Psoas muscle (tissue), 8 donors: Measurements from ENCODE around the gene ARL15. TPM values are rescaled to one million over a fixed set of nuclear protein-coding genes. Genes with fewer than 3 reads are reported as not detected.

ENCODE experiments used
- ATAC-seq, 4 donors: fragments of 200-7000 bp; cut with Tn5 transposase; one replicate each; pipeline ENCODE4 v1.9.1; 2020; ENCODE audit warnings: moderate library complexity in 3 of 4, mild to moderate bottlenecking in 2 of 4
- DNase-seq, 2 donors: peaks; one replicate each; pipeline ENCODE4 v3.0.0-alpha.2; 2020
- H3K27ac ChIP-seq: fragments of 200-600 bp; one replicate; pipeline ENCODE4 v1.8.0; 2022
- H3K27me3 ChIP-seq, 3 donors: fragments of 200-600 bp in 1 of 3; one replicate each; pipeline versions ENCODE4 v1.6.1 to v1.8.0; 2013 to 2022; ENCODE audit warnings: low read length in 2 of 3, mild to moderate bottlenecking in 2 of 3, moderate library complexity in 1 of 3; ENCODE audit not compliant: insufficient read depth in 3 of 3
- H3K36me3 ChIP-seq, 2 donors: fragments of 200-600 bp in 1 of 2; one replicate each; pipeline versions ENCODE4 v1.6.1 to v1.8.0; 2013 to 2022; ENCODE audit warnings: low read depth in 1 of 2, mild to moderate bottlenecking in 1 of 2, moderate library complexity in 1 of 2; ENCODE audit not compliant: insufficient read depth in 1 of 2
- H3K4me1 ChIP-seq: fragments of 200-600 bp; one replicate; pipeline ENCODE4 v1.8.0; 2022
- H3K4me3 ChIP-seq: fragments of 200-600 bp; one replicate; pipeline ENCODE4 v1.8.0; 2022; ENCODE audit warnings: mild to moderate bottlenecking
- H3K9me3 ChIP-seq: fragments of 200-600 bp; one replicate; pipeline ENCODE4 v1.8.0; 2022
- WGBS, 3 donors: extraction: QIAGEN DNeasy Blood & Tissue Kit; methylation state at CpG; one replicate each; pipeline versions ENCODE4 v1.1.6 to v1.1.7; 2013; 5-methylcytosine and 5-hydroxymethylcytosine counted together
- intact Hi-C, 2 donors: fragments of 100-400 bp; cut with DNase I; formaldehyde crosslinking; loops; one replicate each; pipeline versions ENCODE4 v1.11.0 to v1.14.2; 2022
- polyA plus RNA-seq, 3 donors: library from polyadenylated mRNA; stranded (reverse); fragments of 200-250 nt; gene quantifications; one replicate each; pipeline ENCODE4 v1.2.3, GENCODE V29; 2013
- total RNA-seq, 4 donors: library from RNA; stranded (reverse); fragmentation: NEBNext Ultra II Directional in 2 of 4; extraction: Animal tissue kit (Norgen Biotek cat#: 25700) in 2 of 4; gene quantifications; one replicate each; pipeline versions ENCODE4 v1.2.1 to v1.2.4, GENCODE V29; 2021 to 2023
- TF ChIP-seq, protein P1 (sequence below): fragments of 200-600 bp; IDR thresholded peaks from one replicate; pipeline ENCODE4 v1.8.0; 2022; ENCODE audit warnings: antibody characterized with exemption
- donor health status: healthy with polysubstance abuse.
- donor health status: DM: no; HTN: no; CAD: no; lungs with moderate emphysema.
- donor health status: Bipolar disorder and iron deficiency.
- donor health status: healthy.
- donor health status: DM: yes; HTN: yes; CAD: no.
- donor health status: DM: no; HTN: no; CAD: no.
- donor health status: DM: no; HTN: no; CAD: no.
- donor health status: DM: yes; HTN: yes; CAD: no.

The ARL15 gene
- total and polyA plus RNA-seq, 7 donors, result 2.5 to 8.9 (median 4.6) TPM

DNA sequence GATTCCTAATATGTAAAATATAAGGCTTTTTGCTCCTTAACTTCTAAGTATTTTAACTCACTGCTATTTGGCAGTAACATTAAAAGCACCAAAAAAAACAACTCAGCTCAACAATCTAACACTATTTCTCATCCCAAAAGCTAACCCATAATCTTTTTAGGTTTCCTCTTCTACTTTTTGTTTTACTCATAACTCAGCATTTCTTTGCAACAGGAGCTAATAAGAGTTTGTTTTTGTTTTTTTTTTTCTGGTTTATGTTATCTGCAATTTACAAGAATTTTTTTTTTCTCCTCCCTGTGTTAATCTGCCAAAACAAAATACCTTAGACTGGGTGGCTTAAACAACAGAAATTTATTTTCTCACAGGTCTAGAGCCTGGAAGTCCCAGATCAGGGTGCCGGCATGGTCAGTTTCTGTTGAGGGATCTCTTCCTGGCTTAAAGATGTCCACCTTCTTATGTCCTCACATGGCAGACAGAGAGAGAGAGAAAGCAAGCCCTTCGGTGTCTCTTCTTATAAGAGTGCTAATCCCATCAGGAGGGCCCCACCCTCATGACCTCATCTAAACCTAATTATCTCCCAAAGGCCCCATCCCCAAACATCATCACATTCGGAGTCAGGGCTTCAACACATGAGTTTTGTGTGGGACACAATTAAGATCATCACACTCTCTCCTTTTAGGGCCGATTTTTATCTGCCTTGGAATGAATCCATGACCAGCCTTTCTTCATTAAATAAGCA lies 31.2 kb downstream of the ARL15 start:
- TF ChIP-seq, protein P1, sequence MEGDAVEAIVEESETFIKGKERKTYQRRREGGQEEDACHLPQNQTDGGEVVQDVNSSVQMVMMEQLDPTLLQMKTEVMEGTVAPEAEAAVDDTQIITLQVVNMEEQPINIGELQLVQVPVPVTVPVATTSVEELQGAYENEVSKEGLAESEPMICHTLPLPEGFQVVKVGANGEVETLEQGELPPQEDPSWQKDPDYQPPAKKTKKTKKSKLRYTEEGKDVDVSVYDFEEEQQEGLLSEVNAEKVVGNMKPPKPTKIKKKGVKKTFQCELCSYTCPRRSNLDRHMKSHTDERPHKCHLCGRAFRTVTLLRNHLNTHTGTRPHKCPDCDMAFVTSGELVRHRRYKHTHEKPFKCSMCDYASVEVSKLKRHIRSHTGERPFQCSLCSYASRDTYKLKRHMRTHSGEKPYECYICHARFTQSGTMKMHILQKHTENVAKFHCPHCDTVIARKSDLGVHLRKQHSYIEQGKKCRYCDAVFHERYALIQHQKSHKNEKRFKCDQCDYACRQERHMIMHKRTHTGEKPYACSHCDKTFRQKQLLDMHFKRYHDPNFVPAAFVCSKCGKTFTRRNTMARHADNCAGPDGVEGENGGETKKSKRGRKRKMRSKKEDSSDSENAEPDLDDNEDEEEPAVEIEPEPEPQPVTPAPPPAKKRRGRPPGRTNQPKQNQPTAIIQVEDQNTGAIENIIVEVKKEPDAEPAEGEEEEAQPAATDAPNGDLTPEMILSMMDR, result no peak

DNA sequence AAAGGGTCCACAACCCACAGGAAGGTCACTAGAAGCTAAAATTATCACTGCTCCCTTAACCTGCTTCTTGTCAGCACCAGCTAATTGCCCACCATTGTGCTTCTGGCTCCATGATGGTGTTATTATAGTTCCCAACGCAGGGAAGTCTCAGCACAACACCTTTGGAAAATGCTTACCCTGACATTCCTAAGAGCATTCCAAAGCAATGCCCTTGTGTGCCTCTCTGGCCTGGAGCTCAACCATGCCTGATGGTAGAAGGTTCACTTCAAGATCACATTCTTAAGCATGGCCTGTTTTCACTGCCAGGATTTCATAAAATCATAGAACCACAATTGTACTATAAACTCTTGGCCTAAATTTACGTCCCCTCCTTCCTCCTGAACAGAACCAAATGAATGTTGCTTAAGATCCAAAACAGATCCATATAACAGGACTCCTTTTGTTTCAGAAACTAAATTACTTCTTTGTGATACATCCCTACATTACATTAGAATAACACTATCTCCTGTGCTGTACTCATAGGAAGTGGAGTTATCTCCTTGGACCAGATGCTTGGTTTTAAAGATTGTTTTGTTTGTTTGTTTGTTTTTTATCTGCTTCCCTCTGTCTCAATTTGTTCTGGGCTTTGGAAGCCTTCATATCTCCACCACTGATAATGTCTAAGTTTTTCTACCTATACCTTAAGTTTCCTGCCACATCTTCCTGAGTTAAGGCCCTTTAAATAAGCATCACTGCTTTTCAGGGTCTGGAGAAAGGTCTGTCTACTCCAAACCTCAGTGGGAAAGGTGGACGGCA lies 32.1 kb downstream of the ARL15 start:
- 51 to 70% (median 70%) methylated on average over 3 of the region's 3 CpGs for WGBS, 3 donors
- H3K36me3 ChIP-seq, result no peaks in the 10 kb centered on the region
- H3K4me1 ChIP-seq, result no peaks in the 10 kb centered on the region
- TF ChIP-seq, protein P1, result no peak
- H3K9me3 ChIP-seq, result peaks cover 3% of the 10 kb centered on the region
- H3K4me3 ChIP-seq, result no peak overlapping the region
- intact Hi-C loops, result no loop called here
- DNase-seq, result no peak
- ATAC-seq, result no peak
- H3K27ac ChIP-seq, result no peak overlapping the region
- H3K27me3 ChIP-seq, result no peaks in the 10 kb centered on the region

More for the DNA sequence above, 31.2 kb downstream of the ARL15 start:
- 79 to 80% (median 79%) methylated on average over 4 of the region's 4 CpGs for WGBS, 3 donors
- DNase-seq, result no peak
- H3K27me3 ChIP-seq, result no peaks in the 10 kb centered on the region
- no peaks in the 10 kb centered on the region for H3K4me1 ChIP-seq
- H3K36me3 ChIP-seq, result no peaks in the 10 kb centered on the region
- H3K9me3 ChIP-seq, result peaks cover 3% of the 10 kb centered on the region
- H3K4me3 ChIP-seq, result no peak overlapping the region
- no peak for ATAC-seq
- no peak overlapping the region for H3K27ac ChIP-seq
- intact Hi-C loops, result no loop called here

- Histone ChIP-seq H3K27me3 (no peaks in the 10 kb centered on the region), H3K9me3 (peaks cover 3% of the 10 kb centered on the region), H3K4me1 (no peaks in the 10 kb centered on the region), H3K4me3 (no peak overlapping the region), H3K36me3 (no peaks in the 10 kb centered on the region), H3K27ac (no peak overlapping the region)
- DNase-seq (no peak), ATAC-seq (no peak)
- intact Hi-C loops, result no loop called here
- TF ChIP-seq, protein P1, result no peak
- 97% methylated on average over 1 of the region's 1 CpG for WGBS, 3 donors
These were observed 34.3 kb downstream of the ARL15 start for GRCh38 chr5:54276048-54276447.

GRCh38 chr5:54275361-54275760 lies 35.0 kb downstream of the ARL15 start:
- no peaks in the 10 kb centered on the region for H3K27me3 ChIP-seq
- H3K4me1 ChIP-seq, result no peaks in the 10 kb centered on the region
- no peak overlapping the region for H3K4me3 ChIP-seq
- intact Hi-C loops, result no loop called here
- no peaks in the 10 kb centered on the region for H3K9me3 ChIP-seq
- TF ChIP-seq, protein P1, result no peak
- no peaks in the 10 kb centered on the region for H3K36me3 ChIP-seq
- DNase-seq (no peak), ATAC-seq (no peak)
- WGBS, 3 donors, result 91 to 95% (median 94%) methylated on average over 4 of the region's 4 CpGs
- no peak overlapping the region for H3K27ac ChIP-seq
